SJCRH30 (cell line): Measurements from ENCODE around the gene SIVA1. TPM values are rescaled to one million over a fixed set of nuclear protein-coding genes. Genes with fewer than 3 reads are reported as not detected.
A peak's percentile ranks its signal among the peaks of the same experiment; 100 is the strongest.

Experiments used
- DNase-seq, 2 experiments: peaks; one replicate each; pipeline ENCODE4 v3.0.0-alpha.2; 2015 to 2020
- H3K27ac ChIP-seq: fragments of 250-450 bp; sonication (Bioruptor Pico); 2 replicates; pipeline ENCODE4 v1.5.1; 2020; ENCODE audit warnings: mild to moderate bottlenecking, moderate library complexity
- H3K27me3 ChIP-seq: fragments of 250-450 bp; sonication (Bioruptor Pico); 2 replicates; pipeline ENCODE4 v1.5.1; 2020; ENCODE audit warnings: mild to moderate bottlenecking, moderate library complexity
- H3K36me3 ChIP-seq: fragments of 250-450 bp; sonication (Bioruptor Pico); 2 replicates; pipeline ENCODE4 v1.5.1; 2020; ENCODE audit warnings: mild to moderate bottlenecking, moderate library complexity
- H3K4me1 ChIP-seq: fragments of 250-450 bp; sonication (Bioruptor Pico); 2 replicates; pipeline ENCODE4 v1.5.1; 2020; ENCODE audit warnings: mild to moderate bottlenecking, moderate library complexity
- H3K4me3 ChIP-seq: fragments of 250-450 bp; sonication (Bioruptor Pico); 2 replicates; pipeline ENCODE4 v1.5.1; 2020; ENCODE audit warnings: mild to moderate bottlenecking, moderate library complexity
- H3K9me3 ChIP-seq: fragments of 250-450 bp; sonication (Bioruptor Pico); replicated peaks from 2 replicates; pipeline ENCODE4 v1.5.1; 2020; ENCODE audit warnings: mild to moderate bottlenecking, moderate library complexity
- total RNA-seq: library from RNA; depleted of rRNA; stranded (reverse); fragments of >200 nt; shearing (Covaris generic); gene quantifications from 2 replicates; pipeline ENCODE4 v1.2.3, GENCODE V29; 2014

SIVA1 gene
- total RNA-seq, 1 experiment from 2014 or later: 105 TPM

- no peaks in the 10 kb centered on the region for H3K27me3 ChIP-seq
- no peak overlapping the region for H3K27ac ChIP-seq
- H3K4me3 ChIP-seq: no peak overlapping the region
- peaks cover 5% of the 10 kb centered on the region; the same call in 1 of the 2 replicates for H3K36me3 ChIP-seq
- no peaks in the 10 kb centered on the region for H3K4me1 ChIP-seq
- no peak for DNase-seq
- no peaks in the 10 kb centered on the region for H3K9me3 ChIP-seq
Measured at GRCh38 chr14:104715416-104715815, 37.5 kb upstream of the SIVA1 start.

- DNase-seq: no peak
- H3K36me3 ChIP-seq: peaks cover 5% of the 10 kb centered on the region; the same call in 1 of the 2 replicates
- H3K27me3 ChIP-seq: no peaks in the 10 kb centered on the region
- no peaks in the 10 kb centered on the region for H3K9me3 ChIP-seq
- H3K27ac ChIP-seq: no peak overlapping the region
- no peak overlapping the region for H3K4me3 ChIP-seq
- no peaks in the 10 kb centered on the region for H3K4me1 ChIP-seq
Measured at GRCh38 chr14:104715871-104716270, 37.1 kb upstream of the SIVA1 start.

GRCh38 chr14:104717137-104717536 is 35.8 kb upstream of the SIVA1 start:
- Histone ChIP-seq H3K9me3 (no peaks in the 10 kb centered on the region), H3K27ac (no peak overlapping the region), H3K27me3 (no peaks in the 10 kb centered on the region), H3K36me3 (peaks cover 5% of the 10 kb centered on the region; the same call in 1 of the 2 replicates), H3K4me1 (peaks cover 8% of the 10 kb centered on the region), H3K4me3 (no peak overlapping the region)
- DNase-seq: no peak

GRCh38 chr14:104717646-104718045 is 35.3 kb upstream of the SIVA1 start:
- no peak overlapping the region for H3K4me3 ChIP-seq
- DNase-seq: no peak
- H3K9me3 ChIP-seq: no peaks in the 10 kb centered on the region
- H3K4me1 ChIP-seq: peaks cover 13% of the 10 kb centered on the region
- H3K27me3 ChIP-seq: no peaks in the 10 kb centered on the region
- H3K36me3 ChIP-seq: peaks cover 5% of the 10 kb centered on the region; the same call in 1 of the 2 replicates
- no peak overlapping the region for H3K27ac ChIP-seq

GRCh38 chr14:104718147-104718546 is 34.8 kb upstream of the SIVA1 start:
- Histone ChIP-seq H3K36me3 (peaks cover 5% of the 10 kb centered on the region; the same call in 1 of the 2 replicates), H3K27ac (no peak overlapping the region), H3K27me3 (no peaks in the 10 kb centered on the region), H3K9me3 (no peaks in the 10 kb centered on the region), H3K4me1 (peaks cover 13% of the 10 kb centered on the region), H3K4me3 (no peak overlapping the region)
- DNase-seq: no peak

GRCh38 chr14:104718871-104719270 is 34.1 kb upstream of the SIVA1 start:
- H3K4me1 ChIP-seq: peaks cover 13% of the 10 kb centered on the region
- DNase-seq: no peak
- no peaks in the 10 kb centered on the region for H3K9me3 ChIP-seq
- H3K36me3 ChIP-seq: peaks cover 5% of the 10 kb centered on the region; the same call in 1 of the 2 replicates
- no peak overlapping the region for H3K27ac ChIP-seq
- no peak overlapping the region for H3K4me3 ChIP-seq
- H3K27me3 ChIP-seq: no peaks in the 10 kb centered on the region

GRCh38 chr14:104719343-104719742 is 33.6 kb upstream of the SIVA1 start:
- Histone ChIP-seq H3K4me3 (no peak overlapping the region), H3K4me1 (peaks cover 13% of the 10 kb centered on the region), H3K9me3 (no peaks in the 10 kb centered on the region), H3K27me3 (no peaks in the 10 kb centered on the region), H3K27ac (no peak overlapping the region), H3K36me3 (peaks cover 5% of the 10 kb centered on the region; the same call in 1 of the 2 replicates)
- no peak for DNase-seq

GRCh38 chr14:104721505-104722431 is 31.2 kb upstream of the SIVA1 start:
- H3K4me1 ChIP-seq: peaks cover 13% of the 10 kb centered on the region
- H3K27me3 ChIP-seq: peaks cover 5% of the 10 kb centered on the region; the same call in 1 of the 2 replicates
- H3K36me3 ChIP-seq: no peaks in the 10 kb centered on the region; the same call in 1 of the 2 replicates
- no peak overlapping the region for H3K4me3 ChIP-seq
- peak; percentile 60 to 63 for DNase-seq
- H3K9me3 ChIP-seq: no peaks in the 10 kb centered on the region
- no peak overlapping the region; the same call in 1 of the 2 replicates for H3K27ac ChIP-seq

- Histone ChIP-seq H3K4me3 (no peak overlapping the region), H3K27me3 (peaks cover 17% of the 10 kb centered on the region; the same call in 1 of the 2 replicates), H3K27ac (no peak overlapping the region), H3K36me3 (no peaks in the 10 kb centered on the region; the same call in 1 of the 2 replicates), H3K9me3 (no peaks in the 10 kb centered on the region), H3K4me1 (peaks cover 13% of the 10 kb centered on the region)
- DNase-seq: no peak
Measured at GRCh38 chr14:104722938-104723650, 29.9 kb upstream of the SIVA1 start.

- DNase-seq: no peak
- H3K36me3 ChIP-seq: no peaks in the 10 kb centered on the region; the same call in 1 of the 2 replicates
- H3K9me3 ChIP-seq: no peaks in the 10 kb centered on the region
- peaks cover 13% of the 10 kb centered on the region for H3K4me1 ChIP-seq
- peaks cover 18% of the 10 kb centered on the region; the same call in 1 of the 2 replicates for H3K27me3 ChIP-seq
- peak within 1 kb of the TSS; percentile 41 for H3K4me3 ChIP-seq
- no peak within 1 kb of the TSS for H3K27ac ChIP-seq
Measured at GRCh38 chr14:104723651-104724406, 29.1 kb upstream of the SIVA1 start, which contains the start of gene ADSS1. TSS of gene ADSS1 (plus strand) at chr14:104724229. CDS start at chr14:104724271, 42 bp downstream.

- Histone ChIP-seq H3K4me3 (peak overlapping the region; percentile 41), H3K9me3 (no peaks in the 10 kb centered on the region), H3K4me1 (peaks cover 13% of the 10 kb centered on the region), H3K27ac (no peak overlapping the region), H3K27me3 (peaks cover 18% of the 10 kb centered on the region; the same call in 1 of the 2 replicates), H3K36me3 (no peaks in the 10 kb centered on the region)
- DNase-seq: no peak
Measured at GRCh38 chr14:104724407-104724980, 28.5 kb upstream of the SIVA1 start.

- no peaks in the 10 kb centered on the region for H3K36me3 ChIP-seq
- H3K27me3 ChIP-seq: peaks cover 18% of the 10 kb centered on the region; the same call in 1 of the 2 replicates
- peak overlapping the region; percentile 41 for H3K4me3 ChIP-seq
- peaks cover 13% of the 10 kb centered on the region for H3K4me1 ChIP-seq
- H3K9me3 ChIP-seq: no peaks in the 10 kb centered on the region
- H3K27ac ChIP-seq: no peak overlapping the region
- DNase-seq: peak; percentile 70 to 71
Measured at GRCh38 chr14:104724981-104725771, 27.8 kb upstream of the SIVA1 start.
